ENCODE results near the gene ATP12A. TPM values are rescaled to one million over a fixed set of nuclear protein-coding genes. Genes with fewer than 3 reads are reported as not detected.
"Not testable (repeated sequence)": the region's sequence is repeated elsewhere in the genome, so short reads cannot be mapped to it uniquely, and the experiment has no call there.

ATP12A gene
- total RNA-seq, 2 experiments from 2014 or later, result 1.1 TPM

DNA sequence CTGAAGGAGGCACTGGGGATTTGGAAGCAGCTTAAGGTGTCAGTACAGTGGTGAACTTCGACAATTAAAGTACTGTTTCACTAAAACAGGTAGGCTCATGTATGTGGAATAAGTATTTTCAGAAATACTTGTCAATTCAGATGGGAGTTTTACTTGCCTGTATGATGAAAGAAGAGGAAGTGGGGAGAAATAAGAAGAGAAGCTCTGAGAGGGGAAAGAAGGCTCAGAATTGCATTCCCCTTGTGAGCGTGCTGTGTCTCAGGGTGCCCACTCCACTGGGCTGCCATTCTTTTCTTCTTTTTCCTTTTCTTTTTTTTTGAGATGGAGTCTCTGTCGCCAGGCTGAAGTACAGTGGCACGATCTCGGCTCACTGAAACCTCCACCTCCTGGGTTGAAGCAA lies 45.2 kb downstream of the ATP12A start:
- H3K4me1 Mint-ChIP-seq, result peaks cover 13% of the 10 kb centered on the region
- POLR2A ChIA-PET, result no interaction called here
- no peak for DNase-seq
- H3K27ac Mint-ChIP-seq, result no peak overlapping the region
- no peaks in the 10 kb centered on the region for H3K36me3 Mint-ChIP-seq (ENCODE audit: low read depth)
- no peaks in the 10 kb centered on the region for H3K9me3 Mint-ChIP-seq
- H3K27me3 Mint-ChIP-seq, result peaks cover 12% of the 10 kb centered on the region
- CTCF ChIA-PET, result interaction anchor here (1.5 to 6.1 kb wide), 2 partner anchors 33 to 120 kb away, joined by 6 to 55 read pairs; no protein-coding TSS in a partner anchor
- no peak overlapping the region for H3K4me3 Mint-ChIP-seq

DNA sequence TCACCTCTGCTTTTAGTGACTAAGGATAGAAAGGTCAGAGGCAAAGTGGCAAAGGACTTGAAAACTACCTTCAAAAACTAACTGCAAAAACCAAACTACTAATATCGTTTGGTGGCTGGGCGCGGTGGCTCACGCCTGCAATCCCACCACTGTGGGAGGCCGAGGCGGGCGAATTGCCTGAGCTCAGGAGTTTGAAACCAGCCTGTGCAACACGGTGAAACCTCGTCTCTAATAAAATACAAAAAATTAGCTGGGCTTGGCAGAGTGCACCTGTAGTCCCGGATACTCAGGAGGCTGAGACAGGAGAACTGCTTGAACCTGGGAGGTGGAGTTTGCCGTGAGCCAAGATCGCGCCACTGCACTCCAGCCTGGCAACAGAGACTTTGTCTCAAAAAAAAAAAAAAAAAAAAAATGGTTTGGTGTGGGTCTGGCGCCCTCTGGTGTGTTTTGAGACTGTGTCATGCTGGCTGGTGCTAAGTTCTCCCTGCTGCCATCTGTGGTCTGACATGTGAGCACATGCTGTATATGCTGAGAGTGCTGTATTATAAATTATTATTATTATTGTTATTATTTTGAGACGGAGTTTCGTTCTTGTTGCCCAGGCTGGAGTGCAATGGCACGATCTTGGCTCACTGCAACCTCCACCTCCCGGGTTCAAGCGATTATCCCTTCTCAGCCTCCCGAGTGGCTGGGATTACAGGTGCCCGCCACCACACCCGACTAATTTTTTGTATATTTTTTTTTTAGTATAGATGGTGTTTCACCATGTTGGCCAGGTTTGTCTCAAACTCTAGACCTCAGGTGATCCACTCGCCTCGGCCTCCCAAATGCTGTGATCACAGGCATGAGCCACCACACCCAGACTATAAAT lies 47.8 kb downstream of the ATP12A start:
- Mint-ChIP-seq H3K27me3 (peaks cover 22% of the 10 kb centered on the region), H3K4me3 (no peak overlapping the region), H3K36me3 (ENCODE audit: low read depth) (no peaks in the 10 kb centered on the region), H3K4me1 (peaks cover 15% of the 10 kb centered on the region), H3K9me3 (no peaks in the 10 kb centered on the region), H3K27ac (no peak overlapping the region)
- CTCF ChIA-PET, result interaction anchor here (0.6 to 6.1 kb wide), 24 partner anchors 9 to 1381 kb away, joined by 3 to 55 read pairs (median 4); no protein-coding TSS in a partner anchor
- POLR2A ChIA-PET, result interaction anchor here (1.0 to 1.4 kb wide), 4 partner anchors 19 to 217 kb away, joined by 3 to 5 read pairs (median 4); no protein-coding TSS in a partner anchor
- peak; percentile 74 for DNase-seq

DNA sequence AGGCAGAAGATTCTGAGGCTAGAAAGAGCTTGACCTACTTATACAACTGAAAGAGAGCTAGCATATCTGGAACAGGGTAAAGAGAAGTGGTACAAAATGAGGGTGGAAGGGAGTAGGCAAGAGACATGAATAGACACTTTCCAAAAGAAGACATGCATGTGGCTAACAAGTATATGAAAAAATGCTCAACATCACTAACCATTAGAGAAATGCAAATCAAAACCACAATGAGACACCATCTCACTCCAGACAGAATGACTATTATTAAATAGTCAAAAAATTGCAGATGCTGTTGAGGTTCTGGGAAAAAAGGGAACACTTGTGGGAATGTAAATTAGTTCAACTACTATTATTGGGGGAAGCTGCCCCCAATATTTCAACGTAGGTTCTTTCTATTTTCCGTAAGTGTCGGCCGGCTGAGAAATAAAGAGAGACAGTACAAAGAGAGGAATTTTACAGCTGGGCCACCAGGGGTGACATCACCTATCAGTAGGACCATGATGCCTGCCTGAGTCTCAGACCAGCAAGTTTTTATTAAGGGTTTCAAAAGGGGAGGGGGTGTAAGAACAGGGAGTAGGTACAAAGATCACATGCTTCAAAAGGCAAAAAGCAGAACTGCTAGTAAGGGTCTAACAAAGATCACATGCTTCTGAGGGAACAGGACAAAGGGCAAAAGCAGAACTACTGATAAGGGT lies 50.8 kb downstream of the ATP12A start:
- DNase-seq; H3K9me3 Mint-ChIP-seq; H3K36me3 Mint-ChIP-seq (ENCODE audit: low read depth); H3K4me3 Mint-ChIP-seq; H3K27ac Mint-ChIP-seq: not testable (repeated sequence)
- ChIA-PET CTCF (interaction anchor here (1.0 kb wide), 1 partner anchor 37 kb away, joined by 4 read pairs; no protein-coding TSS in a partner anchor), POLR2A (interaction anchor here (0.7 kb wide), 1 partner anchor 931 kb away, joined by 3 read pairs; no protein-coding TSS in a partner anchor)
- Mint-ChIP-seq H3K4me1 (peaks cover 19% of the 10 kb centered on the region), H3K27me3 (peaks cover 10% of the 10 kb centered on the region)

DNA sequence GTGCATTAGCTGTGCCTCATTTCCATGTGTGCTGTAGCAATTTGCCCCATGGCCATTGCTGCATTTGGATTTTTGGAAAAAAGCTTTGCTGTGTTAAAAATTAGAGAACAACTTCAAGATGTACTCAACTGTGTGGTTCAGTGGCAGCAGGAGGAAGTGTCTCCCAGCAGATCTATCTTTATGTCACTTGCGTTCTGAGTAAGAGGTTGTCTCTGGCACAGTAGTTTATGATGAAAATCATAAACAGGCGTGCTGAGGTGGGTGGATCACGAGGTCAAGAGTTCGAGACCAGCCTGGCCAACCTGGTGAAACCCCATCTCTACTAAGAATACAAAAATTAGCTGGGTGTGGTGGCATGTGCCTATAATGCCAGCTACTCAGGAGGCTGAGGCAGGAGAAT lies 54.7 kb downstream of the ATP12A start:
- no peaks in the 10 kb centered on the region for H3K9me3 Mint-ChIP-seq
- ChIA-PET CTCF (interaction anchor here (1.0 kb wide), 1 partner anchor 41 kb away, joined by 3 read pairs; no protein-coding TSS in a partner anchor), POLR2A (no interaction called here)
- H3K27me3 Mint-ChIP-seq, result peaks cover 10% of the 10 kb centered on the region
- DNase-seq, result peak; percentile 14
- H3K4me1 Mint-ChIP-seq, result peaks cover 8% of the 10 kb centered on the region
- H3K36me3 Mint-ChIP-seq (ENCODE audit: low read depth), result no peaks in the 10 kb centered on the region
- no peak overlapping the region for H3K27ac Mint-ChIP-seq
- no peak overlapping the region for H3K4me3 Mint-ChIP-seq

DNA sequence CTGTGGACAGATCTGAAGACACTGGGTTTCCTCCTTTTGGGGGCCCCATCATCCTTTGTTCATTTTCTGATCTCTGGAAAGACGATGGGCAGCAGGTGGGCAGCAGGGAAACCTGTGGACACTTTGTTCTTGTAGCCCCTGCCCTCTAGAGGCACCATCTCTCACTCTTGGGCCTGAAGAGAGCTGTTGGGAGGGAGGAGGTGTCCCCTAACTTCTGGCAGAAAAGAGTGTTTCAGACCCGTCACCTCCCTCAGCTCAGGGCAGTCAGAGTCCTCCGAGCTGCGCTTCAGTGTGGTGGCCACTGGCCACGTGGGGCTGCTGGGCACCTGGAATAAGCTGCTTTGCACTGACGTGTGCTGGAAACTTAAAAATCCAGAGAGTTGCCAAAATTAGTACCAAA lies 56.8 kb downstream of the ATP12A start:
- no peaks in the 10 kb centered on the region for H3K9me3 Mint-ChIP-seq
- peaks cover 6% of the 10 kb centered on the region for H3K4me1 Mint-ChIP-seq
- peaks cover 3% of the 10 kb centered on the region for H3K27me3 Mint-ChIP-seq
- ChIA-PET CTCF (no interaction called here), POLR2A (no interaction called here)
- H3K4me3 Mint-ChIP-seq, result no peak overlapping the region
- no peak for DNase-seq
- H3K27ac Mint-ChIP-seq, result no peak overlapping the region
- no peaks in the 10 kb centered on the region for H3K36me3 Mint-ChIP-seq (ENCODE audit: low read depth)

DNA sequence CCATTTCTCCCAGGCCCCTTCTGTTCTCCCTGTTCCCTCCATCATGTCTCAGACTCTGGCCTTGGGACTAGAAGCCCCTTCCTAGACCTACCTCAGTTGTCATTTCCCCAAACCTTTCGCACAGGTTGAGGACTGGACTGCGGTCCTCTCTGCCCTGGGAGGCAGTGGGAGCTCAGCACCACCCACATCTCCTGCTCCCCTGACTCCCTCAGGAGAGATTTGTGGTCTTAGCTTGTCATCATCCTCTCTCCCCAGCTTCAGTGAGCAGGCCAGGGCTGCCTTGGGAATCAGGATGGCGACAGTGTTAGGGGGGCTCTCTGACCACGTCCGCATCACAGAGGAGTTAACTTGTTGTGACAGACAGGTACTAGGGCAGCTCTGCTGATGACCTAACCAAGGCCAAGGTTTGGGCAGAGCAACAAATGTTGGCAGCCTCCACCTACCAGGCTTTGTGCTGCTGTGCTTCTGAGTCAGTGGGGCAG lies 58.2 kb downstream of the ATP12A start:
- Mint-ChIP-seq H3K27me3 (no peaks in the 10 kb centered on the region), H3K4me3 (no peak overlapping the region), H3K27ac (no peak overlapping the region), H3K9me3 (no peaks in the 10 kb centered on the region), H3K4me1 (peaks cover 7% of the 10 kb centered on the region), H3K36me3 (ENCODE audit: low read depth) (no peaks in the 10 kb centered on the region)
- CTCF ChIA-PET, result no interaction called here
- POLR2A ChIA-PET, result interaction anchor here (0.6 kb wide), 1 partner anchor 171 kb away, joined by 3 read pairs; no protein-coding TSS in a partner anchor
- DNase-seq, result no peak

DNA sequence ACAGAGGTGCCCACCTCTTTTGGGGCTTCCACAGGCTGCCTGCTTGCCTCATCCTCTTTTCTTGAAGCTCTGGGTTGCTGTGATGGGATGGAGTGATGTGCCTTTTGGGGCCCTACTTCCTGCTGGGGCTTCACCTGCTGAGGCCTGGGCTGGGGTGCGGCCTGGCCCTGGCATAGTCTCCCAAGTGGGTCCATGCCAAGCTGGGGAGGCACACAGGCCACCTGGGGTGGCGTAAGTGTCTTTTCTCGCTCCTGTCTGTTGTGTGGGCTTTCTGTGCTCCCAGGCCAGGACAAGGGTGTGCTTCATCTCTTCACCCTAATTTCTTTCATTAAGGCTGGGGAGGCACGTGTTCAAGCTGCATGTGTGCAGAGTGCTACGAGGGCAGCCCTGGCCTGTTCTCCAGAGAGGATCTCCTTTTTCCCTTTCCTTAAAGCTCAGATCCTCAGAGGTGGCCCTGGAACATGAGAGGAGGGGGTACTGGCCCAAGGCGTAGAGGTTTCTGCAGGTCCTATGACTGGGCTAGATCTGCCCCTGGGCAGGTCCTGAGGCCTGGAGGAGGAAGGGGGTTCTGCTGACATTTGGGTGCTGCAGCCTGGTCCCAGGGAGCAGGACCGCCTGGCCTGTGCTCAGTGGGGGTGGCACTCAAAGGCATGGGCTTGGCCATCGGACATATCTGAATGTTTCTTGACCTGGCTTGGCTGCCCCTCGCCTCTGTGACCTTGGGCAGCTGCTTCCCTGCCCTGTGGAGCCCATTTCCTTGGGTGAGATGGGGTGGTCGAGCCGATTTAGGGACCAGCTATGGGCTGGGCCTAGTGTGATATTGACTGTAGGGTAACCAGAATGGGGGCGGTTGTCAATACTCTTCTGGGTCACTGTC lies 60.0 kb downstream of the ATP12A start:
- H3K27me3 Mint-ChIP-seq, result peaks cover 16% of the 10 kb centered on the region
- no peaks in the 10 kb centered on the region for H3K36me3 Mint-ChIP-seq (ENCODE audit: low read depth)
- no peak for DNase-seq
- CTCF ChIA-PET, result interaction anchor here (1.1 to 1.3 kb wide), 2 partner anchors 10 to 46 kb away, joined by 3 read pairs; no protein-coding TSS in a partner anchor
- no peaks in the 10 kb centered on the region for H3K9me3 Mint-ChIP-seq
- peaks cover 2% of the 10 kb centered on the region for H3K4me1 Mint-ChIP-seq
- H3K27ac Mint-ChIP-seq, result no peak overlapping the region
- POLR2A ChIA-PET, result no interaction called here
- no peak overlapping the region for H3K4me3 Mint-ChIP-seq

DNA sequence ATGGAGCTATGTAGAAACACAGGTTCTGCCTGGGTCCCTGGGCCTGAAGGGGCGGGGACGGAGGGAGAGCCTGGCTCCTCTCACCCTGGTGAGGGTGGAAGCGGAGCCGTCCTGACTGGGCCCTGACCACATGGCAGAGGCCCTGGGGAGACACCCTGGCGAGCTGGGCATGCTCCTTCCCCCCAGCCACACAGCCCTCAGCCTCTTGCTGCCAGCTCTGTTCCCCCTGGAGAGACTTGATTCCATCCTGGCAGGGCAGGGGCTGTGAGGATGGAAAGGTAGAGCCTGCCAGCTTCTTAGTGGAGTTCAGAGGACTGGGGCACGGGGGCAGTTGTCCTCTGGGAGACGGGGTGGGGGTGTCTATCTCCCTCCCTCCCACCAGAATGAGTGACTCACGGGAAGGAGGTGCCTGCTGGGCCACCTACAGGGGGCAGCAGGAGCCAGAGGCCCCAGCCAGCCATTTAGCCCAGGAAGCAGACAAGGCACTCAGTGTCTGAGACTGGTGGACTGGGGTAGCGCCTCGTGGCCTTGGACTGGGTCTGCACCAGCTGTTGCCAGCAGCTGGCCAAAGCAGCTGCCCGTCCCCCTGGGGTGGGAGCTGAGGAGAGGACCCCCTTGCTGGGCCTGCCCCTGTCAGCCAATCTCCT lies 60.9 kb downstream of the ATP12A start:
- no peaks in the 10 kb centered on the region for H3K9me3 Mint-ChIP-seq
- ChIA-PET POLR2A (no interaction called here), CTCF (no interaction called here)
- no peak for DNase-seq
- peaks cover 5% of the 10 kb centered on the region for H3K4me1 Mint-ChIP-seq
- H3K36me3 Mint-ChIP-seq (ENCODE audit: low read depth), result no peaks in the 10 kb centered on the region
- H3K27me3 Mint-ChIP-seq, result peaks cover 21% of the 10 kb centered on the region
- H3K27ac Mint-ChIP-seq, result no peak overlapping the region
- H3K4me3 Mint-ChIP-seq, result no peak overlapping the region

DNA sequence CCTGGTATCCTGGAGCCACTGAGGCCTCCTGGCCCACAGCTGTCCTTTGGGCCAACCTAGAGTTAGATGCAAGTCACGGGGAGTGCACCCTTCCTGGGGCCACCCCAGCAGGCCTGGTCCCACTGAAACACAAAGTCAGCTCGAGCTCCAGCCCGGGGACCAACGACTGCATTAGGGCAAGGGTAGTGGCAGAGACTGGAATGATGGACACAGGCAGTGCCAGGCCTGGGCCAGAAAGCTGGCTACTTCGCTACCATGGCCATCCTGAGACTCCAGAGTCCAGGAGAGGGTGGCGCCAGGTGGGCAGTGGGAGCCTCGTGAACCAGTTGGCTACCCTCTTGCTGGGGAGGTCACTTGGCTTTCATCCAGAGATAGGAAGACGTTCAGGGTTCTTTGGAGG lies 61.6 kb downstream of the ATP12A start:
- ChIA-PET POLR2A (no interaction called here), CTCF (interaction anchor here (1.8 kb wide), 1 partner anchor 8 kb away, joined by 4 read pairs; no protein-coding TSS in a partner anchor)
- no peaks in the 10 kb centered on the region for H3K36me3 Mint-ChIP-seq (ENCODE audit: low read depth)
- H3K27me3 Mint-ChIP-seq, result peaks cover 25% of the 10 kb centered on the region
- peaks cover 8% of the 10 kb centered on the region for H3K4me1 Mint-ChIP-seq
- H3K4me3 Mint-ChIP-seq, result no peak overlapping the region
- no peak overlapping the region for H3K27ac Mint-ChIP-seq
- H3K9me3 Mint-ChIP-seq, result no peaks in the 10 kb centered on the region
- no peak for DNase-seq

DNA sequence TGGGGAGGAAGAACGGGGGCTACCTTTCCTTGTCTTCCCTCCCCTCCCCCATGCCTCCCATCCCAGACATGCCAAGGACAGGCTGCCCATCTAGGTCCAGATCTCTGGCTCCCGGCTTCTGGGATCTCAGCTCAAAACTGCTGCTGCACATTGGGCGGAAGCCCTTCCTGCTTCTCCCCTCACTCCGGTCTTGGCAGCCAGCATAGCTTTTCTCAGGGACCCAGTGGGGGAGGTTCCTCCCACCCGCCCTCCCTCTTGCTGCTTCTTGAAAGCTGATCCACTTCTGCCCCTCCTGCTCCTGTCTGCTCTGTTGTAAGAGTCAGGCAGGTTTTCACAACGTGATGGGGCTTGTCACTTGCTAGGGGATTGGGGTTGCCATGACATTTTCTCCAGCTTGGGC lies 62.1 kb downstream of the ATP12A start:
- Mint-ChIP-seq H3K4me3 (no peak overlapping the region), H3K36me3 (ENCODE audit: low read depth) (no peaks in the 10 kb centered on the region), H3K4me1 (peaks cover 12% of the 10 kb centered on the region), H3K27me3 (peaks cover 30% of the 10 kb centered on the region), H3K27ac (no peak overlapping the region), H3K9me3 (no peaks in the 10 kb centered on the region)
- CTCF ChIA-PET, result interaction anchor here (1.2 to 1.8 kb wide), 2 partner anchors 9 to 57 kb away, joined by 4 read pairs; no protein-coding TSS in a partner anchor
- no peak for DNase-seq
- POLR2A ChIA-PET, result interaction anchor here (0.6 to 1.4 kb wide), 2 partner anchors 33 to 409 kb away, joined by 3 read pairs; no protein-coding TSS in a partner anchor

DNA sequence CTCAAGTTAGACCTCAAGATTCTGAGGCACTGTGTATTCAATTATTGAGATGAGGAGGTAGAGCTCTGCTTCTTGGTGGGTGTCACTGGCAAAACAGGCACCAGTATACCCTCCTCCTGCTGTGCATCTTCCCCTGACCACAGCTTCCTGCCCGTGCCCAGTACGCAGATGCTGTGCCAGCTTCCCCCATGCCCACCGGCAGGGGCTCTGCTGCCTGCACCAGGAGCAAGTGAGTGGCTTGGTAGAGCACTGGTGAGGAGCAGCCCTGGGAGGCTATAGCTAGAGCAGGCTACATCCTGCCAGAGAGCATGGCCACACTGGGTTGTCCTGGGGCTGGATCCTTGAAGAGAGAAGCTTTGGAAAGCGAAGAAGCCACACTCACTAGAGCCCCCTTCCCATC lies 62.8 kb downstream of the ATP12A start:
- Mint-ChIP-seq H3K27me3 (peaks cover 35% of the 10 kb centered on the region), H3K4me1 (peaks cover 16% of the 10 kb centered on the region), H3K9me3 (no peaks in the 10 kb centered on the region), H3K27ac (no peak overlapping the region), H3K36me3 (ENCODE audit: low read depth) (no peaks in the 10 kb centered on the region), H3K4me3 (no peak overlapping the region)
- POLR2A ChIA-PET, result interaction anchor here (1.4 kb wide), 1 partner anchor 33 kb away, joined by 3 read pairs; no protein-coding TSS in a partner anchor
- no peak for DNase-seq
- CTCF ChIA-PET, result interaction anchor here (1.2 to 1.8 kb wide), 2 partner anchors 9 to 58 kb away, joined by 4 read pairs; no protein-coding TSS in a partner anchor

DNA sequence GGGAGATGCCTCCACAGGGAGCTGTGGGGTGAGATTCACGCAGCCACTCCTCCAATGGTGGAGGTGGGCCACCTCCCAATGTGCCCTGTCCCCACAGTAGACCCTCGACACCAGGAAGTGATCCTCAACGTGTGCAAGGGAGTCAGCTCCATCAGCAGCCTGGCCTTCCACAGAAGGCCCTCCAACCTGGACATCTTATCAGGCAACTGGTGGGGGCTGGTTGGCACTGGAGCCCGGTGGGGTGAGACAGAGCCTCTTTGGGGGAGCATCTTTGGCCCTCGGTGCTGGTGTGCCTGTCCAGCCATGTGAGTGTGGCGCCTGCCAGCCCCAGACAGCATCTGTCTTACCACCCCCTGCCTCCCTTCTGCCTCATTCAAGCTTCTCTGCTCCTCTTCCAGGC lies 64.0 kb downstream of the ATP12A start:
- Mint-ChIP-seq H3K36me3 (ENCODE audit: low read depth) (no peaks in the 10 kb centered on the region), H3K27me3 (peaks cover 44% of the 10 kb centered on the region), H3K4me1 (peaks cover 21% of the 10 kb centered on the region)

More for the DNA sequence above, 64.0 kb downstream of the ATP12A start:
- H3K4me3 Mint-ChIP-seq, result no peak overlapping the region
- no peak overlapping the region for H3K27ac Mint-ChIP-seq
- H3K9me3 Mint-ChIP-seq, result no peaks in the 10 kb centered on the region
- ChIA-PET CTCF (interaction anchor here (0.9 kb wide), 1 partner anchor 15 kb away, joined by 3 read pairs; no protein-coding TSS in a partner anchor), POLR2A (no interaction called here)
- DNase-seq, result no peak
